Upper lobe of left lung (tissue), 4 donors: ENCODE data around the gene SPATA21.

Experiments used
- CTCF ChIP-seq, 6 experiments: fragments of 450-650 bp in 4 of 6; fragments of 200-600 bp in 2 of 6; sonication (generic) in 2 of 6; IDR thresholded peaks; one replicate each; pipeline ENCODE4 v1.5.1; 2016 to 2019; ENCODE audit warnings: antibody characterized with exemption in 6 of 6
- POLR2A ChIP-seq, 4 donors: fragments of 450-650 bp; IDR thresholded peaks; one replicate each; pipeline ENCODE4 v1.5.1; 2016 to 2017; ENCODE audit warnings: antibody characterized with exemption in 4 of 4, mild to moderate bottlenecking in 2 of 4
- POLR2AphosphoS5 ChIP-seq, 2 donors: sonication (generic); formaldehyde crosslinking; IDR thresholded peaks; one replicate each; pipeline ENCODE4 v1.5.1; 2017; ENCODE audit warnings: antibody characterized with exemption in 2 of 2

DNA sequence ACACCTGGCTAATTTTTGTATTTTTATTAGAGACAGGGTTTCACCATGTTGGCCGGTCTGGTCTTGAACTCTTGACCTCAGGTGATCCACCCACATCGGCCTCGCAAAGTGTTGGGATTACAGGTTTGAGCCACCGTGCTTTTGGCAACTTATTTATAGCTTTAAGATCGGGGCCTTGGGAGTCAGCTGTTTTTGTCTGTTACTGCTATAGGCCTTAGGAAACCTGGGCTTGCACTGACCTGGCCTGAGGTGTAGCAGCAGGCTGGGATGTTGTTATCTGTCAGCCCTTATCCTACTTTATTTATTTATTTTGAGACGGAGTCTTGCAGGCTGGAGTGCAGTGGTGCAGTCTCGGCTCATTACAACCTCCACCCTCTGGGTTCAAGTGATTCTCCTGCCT, 58.8 kb downstream of the SPATA21 start:
- TF ChIP-seq CTCF (IDR thresholded peaks at IDR 0.05) (no peak), POLR2A (IDR thresholded peaks at IDR 0.05) (no peak), POLR2AphosphoS5 (IDR thresholded peaks at IDR 0.05) (no peak)
